HG03060 (cell line): ENCODE results near the gene DNAJC30.
A peak's percentile ranks its signal among the peaks of the same experiment; 100 is the strongest.
"Not testable (repeated sequence)": the region's sequence is repeated elsewhere in the genome, so short reads cannot be mapped to it uniquely, and the experiment has no call there.

ENCODE experiments used
- ATAC-seq: cut with Tn5 transposase; IDR thresholded peaks from one replicate; pipeline ENCODE4 v1.9.1; 2021; ENCODE audit warnings: low read depth, moderate number of reproducible peaks; ENCODE audit not compliant: unreplicated experiment

DNAJC30 gene

DNA sequence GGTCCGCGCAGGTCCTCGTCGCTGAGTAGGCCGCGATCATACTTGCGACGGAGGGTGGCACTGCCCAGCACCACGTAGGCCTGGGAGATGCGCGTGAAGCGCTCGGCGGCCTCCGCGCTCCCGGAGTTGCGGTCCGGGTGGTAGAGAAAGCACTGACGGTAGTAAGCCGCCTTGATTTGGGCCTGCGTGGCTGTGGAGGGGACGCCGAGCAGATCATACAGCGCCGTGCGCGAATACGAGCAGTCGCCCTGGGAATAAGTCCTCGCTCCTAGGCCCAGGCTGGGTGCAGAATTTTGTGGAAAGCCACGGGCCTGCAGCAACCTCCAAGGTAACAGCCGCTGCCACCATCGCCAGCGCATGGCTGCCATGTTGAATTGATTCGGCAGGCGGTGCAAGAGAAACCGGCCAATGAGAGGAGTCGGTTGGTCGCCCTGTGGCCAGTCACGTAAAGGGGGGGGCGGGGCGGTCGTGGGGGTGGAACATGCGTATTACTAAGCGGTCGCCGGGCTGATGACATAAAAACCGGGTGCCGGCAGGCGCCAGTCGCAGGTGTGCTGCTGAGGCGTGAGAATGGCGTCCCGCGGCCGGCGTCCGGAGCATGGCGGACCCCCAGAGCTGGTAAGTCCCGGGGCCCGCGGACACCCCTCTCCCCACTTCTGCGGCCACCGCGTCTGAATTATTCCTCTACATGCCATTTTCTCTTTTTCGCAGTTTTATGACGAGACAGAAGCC lies at the start of gene DNAJC30, which contains the start of gene BUD23:
TSS of gene DNAJC30 (minus strand) at position 398 of the 732 bp plus-strand sequence. CDS start at position 368, 30 bp downstream.
TSS of gene BUD23 (plus strand) at position 542 of the 732 bp plus-strand sequence. CDS start at position 571, 29 bp downstream.
- ATAC-seq = peak; percentile 62

DNA sequence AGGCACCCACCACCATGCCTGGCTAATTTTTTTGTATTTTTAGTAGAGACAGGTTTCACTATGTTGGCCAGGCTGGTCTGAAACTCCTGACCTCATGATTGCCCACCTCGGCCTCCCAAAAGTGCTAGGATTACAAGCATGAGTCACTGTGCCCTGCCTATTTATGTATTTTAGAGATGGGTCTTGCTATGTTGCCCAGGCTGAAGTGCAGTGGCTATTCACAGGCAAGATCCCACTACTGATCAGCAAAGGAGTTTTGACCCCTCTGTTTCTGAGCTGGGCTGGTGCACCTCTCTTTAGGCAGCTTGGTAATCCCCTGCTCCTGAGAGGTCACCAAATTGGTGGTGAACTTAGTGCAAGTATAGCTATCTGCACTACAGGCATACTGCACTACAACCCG lies 49.1 kb upstream of the DNAJC30 start:
- no peak for ATAC-seq

DNA sequence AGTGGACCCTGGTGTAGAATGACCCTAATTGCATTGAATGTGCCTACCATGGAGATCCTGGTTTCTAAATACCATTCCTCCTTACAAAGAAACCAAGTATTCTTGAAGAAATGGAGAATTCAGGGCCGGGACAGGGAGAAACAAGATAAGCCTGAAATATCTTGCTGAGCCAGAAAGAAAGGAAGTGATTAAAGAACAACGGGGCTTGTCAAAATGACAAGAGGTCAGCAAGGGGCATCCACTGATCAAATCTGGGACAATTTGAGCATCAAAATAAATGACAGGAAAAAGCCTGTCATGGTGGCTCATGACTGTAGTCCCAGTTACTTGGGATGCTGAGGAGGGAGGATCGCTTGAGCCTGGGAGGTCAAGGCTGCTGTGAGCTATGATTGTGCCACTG lies 47.2 kb upstream of the DNAJC30 start:
- no peak for ATAC-seq

DNA sequence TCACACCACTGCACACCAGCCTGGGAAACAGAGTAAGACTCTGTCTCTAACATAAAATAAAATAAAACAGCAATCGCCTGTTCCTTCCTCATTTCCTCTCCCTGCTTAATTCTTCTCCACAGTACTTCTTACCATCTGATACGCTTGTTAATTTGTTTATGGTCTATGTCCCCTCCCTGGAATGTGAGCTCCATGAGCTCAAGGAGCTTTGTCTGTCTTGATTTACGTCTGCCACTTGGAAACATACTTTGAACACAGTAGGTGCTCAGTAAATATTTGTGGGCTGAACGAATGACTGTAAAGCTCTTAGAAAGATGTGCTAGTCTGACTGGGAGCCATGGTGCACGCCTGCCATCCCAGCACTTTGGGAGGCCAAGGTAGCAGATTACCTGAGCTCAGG lies 45.3 kb upstream of the DNAJC30 start:
- ATAC-seq = no peak

DNA sequence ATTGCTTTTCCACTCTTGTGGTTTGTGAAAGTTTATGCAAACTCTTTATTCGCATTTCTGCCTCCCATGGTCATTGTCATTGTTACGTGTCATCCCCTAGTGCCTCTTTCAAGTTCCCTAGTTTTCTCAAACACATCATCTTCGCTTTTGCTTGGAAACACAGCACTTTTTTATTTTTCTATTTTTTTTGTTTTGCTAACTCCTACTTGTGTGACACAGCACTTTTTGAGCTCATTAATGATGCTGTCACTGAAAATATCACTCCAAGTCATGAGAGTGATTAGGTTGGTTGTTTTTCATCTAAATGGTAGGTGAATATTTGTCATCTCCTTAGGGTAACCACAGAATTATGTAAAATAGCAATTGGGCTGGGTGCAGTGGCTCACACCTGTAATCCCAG lies 44.7 kb upstream of the DNAJC30 start:
- ATAC-seq = no peak

DNA sequence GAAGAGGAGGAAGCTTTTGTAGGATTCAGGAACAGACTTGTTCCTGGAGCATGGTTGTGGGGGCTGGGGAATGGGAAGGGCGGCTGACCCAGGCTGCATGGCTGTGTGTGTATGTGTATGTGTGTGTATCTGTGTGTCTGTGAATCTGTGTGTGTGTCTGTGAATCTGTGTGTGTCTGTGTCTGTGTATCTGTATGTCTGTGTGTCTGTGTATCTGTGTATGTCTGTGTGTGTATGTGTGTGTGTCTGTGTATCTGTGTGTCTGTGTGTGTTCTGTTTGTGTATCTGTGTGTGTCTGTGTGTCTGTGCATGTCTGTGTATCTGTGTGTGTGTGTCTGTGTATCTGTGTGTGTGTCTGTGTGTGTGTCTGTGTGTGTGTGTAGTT lies 42.8 kb upstream of the DNAJC30 start:
- ATAC-seq = no peak

DNA sequence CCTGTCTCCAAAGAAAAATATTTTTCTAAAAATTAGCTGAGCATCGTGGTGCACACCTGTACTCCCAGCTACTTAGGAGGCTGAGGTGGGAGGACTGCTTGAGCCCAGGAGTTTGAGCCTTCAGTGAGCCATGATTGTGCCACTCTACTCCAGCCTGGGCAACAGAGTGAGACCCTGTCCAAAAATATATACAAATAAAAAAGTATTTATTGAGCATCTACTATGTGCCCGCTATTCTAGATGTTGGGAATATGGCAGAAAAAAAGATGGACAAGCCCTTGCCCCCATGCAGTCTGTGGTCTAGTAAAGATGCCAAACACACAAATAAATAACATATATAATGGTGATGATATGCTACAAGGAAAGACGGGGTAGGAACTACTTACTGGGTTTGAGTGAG lies 40.6 kb upstream of the DNAJC30 start:
- ATAC-seq = no peak

DNA sequence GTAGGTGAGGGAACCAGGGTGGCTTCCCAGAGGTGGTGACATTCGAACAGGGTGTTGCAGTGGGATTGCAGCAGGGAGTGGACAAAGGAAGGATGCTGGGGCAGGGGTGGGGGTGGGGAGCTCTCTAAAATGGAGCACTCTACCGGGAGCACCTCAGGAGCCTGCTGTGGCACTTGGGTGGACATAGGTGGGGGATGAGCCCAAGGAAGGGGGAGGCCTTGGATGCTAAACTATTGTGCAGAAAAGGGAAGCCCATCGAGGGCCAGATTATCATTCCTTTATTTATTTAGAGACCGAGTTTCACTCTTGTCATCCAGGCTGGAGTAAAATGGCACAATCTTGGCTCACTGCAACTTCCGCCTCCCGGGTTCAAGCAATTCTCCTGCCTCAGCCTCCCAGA lies 39.5 kb upstream of the DNAJC30 start:
- ATAC-seq = no peak

DNA sequence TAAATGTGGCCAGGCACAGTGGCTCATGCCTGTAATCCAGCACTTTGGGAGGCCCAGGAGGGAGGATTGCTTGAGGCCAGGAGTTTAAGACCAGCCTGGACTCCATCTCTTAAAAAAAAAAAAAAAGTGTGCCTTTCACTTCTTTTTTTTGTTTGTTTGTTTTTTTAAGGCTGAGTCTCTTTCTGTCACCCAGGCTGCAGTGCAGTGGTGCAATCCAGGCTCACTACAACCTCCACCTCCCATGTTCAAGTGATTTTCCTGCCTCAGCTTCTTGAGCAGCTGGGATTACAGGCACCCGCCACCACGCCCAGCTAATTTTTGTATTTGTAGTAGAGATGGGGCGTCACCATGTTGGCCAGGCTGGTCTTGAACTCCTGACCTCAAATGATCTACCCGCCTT lies 38.9 kb upstream of the DNAJC30 start:
- not testable (repeated sequence) for ATAC-seq

DNA sequence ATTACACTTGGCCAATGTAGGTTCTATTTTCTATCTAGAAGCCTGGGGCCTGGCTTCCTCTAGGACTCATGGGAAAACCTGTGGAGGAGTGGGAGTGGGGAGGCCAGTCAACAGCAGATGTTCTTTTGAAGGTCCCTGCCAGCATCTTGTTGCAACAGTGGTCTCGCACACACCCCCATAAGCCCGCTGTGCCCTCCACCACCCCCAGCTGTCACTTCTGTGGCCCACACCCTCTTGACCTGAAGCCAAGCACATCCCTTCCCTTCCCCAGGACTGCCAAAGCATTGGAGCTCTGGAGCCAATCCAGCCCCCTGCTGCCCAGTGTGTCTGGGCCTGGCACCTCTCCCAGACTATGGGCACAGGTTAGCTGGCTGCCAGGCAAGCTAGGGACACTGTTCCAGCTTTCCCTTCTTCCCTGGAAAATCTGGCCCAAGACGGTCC lies 38.1 kb upstream of the DNAJC30 start:
- ATAC-seq = no peak

DNA sequence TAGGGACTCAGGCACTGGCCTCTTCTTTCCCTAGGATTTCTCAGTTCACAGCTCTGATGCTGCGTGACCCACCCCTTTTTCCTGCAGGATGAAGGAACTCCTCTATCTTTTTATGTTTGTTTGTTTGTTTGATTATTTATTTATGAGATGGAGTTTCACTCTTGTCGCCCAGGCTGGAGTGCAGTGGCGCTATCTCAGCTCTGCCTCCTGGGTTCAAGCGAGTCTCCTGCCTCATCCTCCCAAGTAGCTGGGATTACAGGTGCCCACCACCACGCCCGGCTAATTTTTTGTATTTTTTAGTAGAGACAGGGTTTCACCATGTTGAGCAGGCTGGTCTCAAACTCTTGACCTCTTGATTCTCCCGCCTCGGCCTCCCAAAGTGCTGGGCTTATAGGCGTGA lies 37.2 kb upstream of the DNAJC30 start:
- not testable (repeated sequence) for ATAC-seq

DNA sequence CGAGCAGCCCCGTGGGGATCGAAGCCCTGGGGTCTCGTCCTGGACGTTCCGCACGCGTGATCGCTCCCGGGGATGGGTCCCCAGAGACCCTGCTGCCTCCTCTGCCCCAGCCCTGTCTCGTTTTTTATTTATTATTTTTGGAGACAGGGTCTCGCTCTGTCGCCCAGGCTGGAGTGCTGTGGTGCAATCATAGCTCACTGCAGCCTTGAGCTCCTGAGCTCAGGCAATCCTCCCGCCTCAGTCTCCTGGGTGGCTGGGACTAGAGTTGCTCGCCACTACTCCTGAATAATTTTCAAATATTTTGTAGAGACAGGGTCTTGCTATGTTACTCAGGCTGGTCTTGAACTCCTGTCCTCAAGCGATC lies 36.5 kb upstream of the DNAJC30 start:
- ATAC-seq = no peak

DNA sequence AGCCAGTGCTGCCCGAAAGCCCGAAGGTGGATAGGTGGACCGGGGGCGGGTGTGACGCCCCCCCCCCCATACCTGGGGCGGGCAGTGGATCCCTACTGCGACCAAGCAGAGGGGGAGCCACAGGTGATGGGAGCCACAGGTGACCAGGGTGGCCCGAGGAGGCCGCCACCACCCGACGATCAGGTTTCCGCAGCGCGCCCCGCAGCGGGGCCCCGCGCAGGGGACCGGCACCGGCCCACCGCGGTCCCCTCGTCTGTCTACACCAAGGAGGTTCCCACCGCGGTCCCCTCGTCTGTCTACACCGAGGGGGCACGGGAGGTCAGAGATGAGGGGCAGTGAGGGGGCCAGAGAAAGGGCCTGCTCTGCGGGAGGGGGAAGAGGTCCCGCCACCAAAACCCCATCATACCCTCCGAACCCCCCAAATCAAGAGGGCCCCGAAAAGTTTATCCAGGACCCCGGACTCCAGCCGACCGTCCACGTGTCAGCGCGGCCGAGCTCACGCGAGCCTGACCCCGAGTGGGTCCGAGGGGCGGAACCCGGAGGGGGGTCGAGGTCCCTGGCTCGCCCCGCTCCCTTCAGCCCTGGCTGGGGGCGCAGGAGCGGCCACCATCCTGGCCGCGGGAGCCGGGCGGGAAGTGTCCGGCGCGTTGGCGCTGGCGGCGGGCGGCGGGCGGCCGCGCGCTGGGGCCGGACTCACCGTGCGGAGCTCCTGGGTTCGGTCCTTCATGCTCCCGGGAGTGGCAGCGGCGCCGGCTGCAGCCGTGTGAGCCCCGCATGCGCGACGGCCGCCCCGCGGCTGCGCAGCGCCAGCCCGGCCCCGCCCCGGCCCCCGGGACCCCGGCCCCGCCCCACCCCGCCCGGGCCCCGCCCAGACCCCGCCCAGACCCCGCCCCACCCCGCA lies 35.9 kb upstream of the DNAJC30 start, which contains the start of gene STX1A:
TSS of gene STX1A (minus strand) at position 765 of the 901 bp plus-strand sequence. CDS start at position 727, 38 bp downstream.
- no peak for ATAC-seq

DNA sequence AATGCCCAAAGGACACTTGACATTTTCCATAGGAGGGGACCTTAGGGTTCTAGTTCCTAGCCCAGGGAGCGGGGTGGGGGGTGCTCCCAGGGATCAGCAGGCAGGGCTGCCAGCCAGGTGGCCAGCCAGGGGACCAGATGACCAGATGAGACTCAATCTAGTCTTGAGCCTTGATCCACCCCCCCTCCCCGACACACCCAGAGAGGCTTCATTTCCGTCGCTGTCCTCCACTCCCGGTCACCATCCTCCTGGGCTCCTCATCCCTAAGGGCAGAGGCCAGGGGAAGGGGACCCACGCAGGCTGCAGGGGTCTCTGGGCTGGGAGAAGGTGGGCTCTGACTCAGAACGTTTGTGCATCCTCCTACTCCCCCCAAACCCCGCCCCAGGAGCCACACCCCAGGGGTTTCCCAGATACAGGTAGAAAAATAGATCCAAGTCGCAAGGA lies 35.2 kb upstream of the DNAJC30 start:
- ATAC-seq = no peak

DNA sequence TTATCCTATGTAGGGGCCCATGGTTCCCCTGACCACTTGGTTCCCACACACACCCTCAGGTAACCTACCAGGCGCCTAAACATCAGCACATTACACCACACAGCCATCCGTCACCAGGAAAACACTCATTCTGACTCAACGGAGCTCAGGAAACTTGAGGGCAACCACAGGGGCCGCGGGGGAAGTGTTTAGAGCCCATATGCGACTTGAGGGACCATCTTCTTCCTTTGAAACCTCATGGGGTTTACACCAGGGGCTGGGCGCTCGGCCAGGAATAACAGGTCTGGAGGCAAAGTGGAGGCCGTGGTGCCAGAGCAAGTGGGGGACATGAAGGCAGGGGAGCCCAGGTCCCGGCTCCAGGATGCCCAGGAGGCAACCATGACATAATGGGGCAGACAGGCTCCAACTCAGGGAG lies 34.7 kb upstream of the DNAJC30 start:
- ATAC-seq = no peak

DNA sequence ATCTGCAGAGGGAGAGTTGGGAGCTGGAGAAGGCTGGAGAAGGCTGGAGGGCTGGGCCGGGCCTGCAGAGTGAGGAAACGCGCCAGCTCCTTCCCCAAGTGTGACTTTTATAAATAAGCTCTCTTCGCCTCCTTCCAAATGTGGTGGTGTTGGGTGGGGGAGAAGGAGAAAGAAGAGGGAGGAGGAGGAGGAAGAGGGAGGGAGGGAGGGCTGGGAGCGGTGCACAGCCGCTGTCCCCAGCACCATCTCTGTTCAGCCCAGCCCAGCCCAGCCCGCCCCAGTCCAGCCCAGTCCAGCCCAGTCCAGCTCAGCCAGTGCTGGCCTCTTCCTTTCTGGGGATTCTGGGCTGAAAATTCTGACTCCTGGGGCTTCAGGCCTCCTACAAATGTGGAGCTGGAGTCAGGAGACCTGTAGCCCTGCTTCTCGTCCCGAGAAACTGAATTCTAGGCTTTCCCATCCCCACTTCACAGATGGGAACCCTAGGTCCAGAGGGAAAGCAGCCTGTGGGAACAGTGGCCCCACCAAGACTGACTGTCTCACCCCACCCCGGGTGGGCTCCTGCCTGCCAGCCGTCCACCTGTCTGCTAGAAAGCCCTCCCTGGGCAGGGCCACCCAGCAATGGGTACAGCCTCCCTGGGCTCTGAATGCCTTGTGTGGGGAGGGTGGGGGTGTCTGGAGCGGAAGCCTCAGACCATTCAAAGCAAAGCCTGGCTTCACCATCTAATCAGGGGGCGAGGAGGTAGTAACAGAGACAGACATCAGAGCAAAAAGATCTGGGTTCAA lies 34.0 kb upstream of the DNAJC30 start:
- ATAC-seq = no peak

DNA sequence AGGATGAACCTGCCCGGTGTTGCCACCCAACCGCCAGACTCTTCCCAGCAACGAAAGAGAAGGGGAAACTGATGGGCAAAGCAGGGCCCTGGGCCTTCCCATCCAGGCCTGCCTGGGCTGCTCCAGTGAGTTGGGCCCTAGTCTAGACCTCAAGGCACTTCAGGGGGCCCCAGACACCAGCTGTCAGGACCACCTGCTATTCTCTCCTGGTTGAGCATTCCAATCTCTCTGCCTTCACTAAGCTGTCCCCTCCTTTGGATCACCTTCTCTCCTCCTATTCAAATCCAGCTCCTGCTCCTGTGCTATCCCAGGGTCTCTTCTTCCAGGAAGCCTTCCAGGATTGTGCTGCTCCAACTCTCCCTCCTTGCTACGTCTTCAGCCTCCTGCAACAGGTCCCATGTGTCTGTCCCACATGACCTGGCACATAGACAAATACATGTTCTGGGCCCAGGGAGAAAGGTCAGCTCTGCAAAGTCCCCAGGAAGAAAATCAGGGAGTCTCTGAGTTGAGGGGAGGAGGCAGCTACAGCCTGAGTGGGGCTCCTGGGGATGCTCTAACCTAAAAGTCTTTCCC lies 33.2 kb upstream of the DNAJC30 start:
- ATAC-seq = no peak

DNA sequence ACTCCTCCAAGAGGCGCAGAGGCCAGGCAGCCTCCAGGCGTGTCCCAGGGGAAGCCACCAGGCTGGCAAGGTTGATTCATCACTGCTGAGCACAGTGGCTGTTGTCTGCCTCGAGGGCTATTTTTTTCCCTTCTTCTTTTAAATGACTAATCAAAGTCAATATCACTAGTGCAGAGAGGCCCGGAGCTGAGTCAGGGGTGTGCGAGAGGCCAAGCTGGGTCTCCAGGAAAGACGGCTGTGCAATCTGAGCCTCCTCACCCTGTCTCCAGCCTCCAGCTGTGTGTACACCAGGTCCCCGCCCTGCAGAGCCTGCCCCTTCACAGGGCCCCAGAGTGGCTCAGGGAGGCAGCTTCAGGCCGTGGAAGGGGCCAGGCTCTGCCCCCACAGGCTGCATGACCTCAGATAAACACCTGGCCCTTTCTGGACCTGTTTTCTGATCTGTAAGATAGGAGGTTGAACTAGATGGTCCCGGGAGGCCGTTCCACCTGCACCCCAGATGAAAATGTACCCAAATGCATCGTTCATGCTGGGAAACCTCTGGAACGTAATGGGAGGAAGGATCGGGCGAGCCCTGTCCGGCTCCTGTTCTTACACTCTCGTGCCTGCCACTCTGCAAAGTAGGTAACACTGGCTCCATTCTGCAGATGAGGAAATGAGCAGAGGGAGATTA lies 32.5 kb upstream of the DNAJC30 start:
- no peak for ATAC-seq

DNA sequence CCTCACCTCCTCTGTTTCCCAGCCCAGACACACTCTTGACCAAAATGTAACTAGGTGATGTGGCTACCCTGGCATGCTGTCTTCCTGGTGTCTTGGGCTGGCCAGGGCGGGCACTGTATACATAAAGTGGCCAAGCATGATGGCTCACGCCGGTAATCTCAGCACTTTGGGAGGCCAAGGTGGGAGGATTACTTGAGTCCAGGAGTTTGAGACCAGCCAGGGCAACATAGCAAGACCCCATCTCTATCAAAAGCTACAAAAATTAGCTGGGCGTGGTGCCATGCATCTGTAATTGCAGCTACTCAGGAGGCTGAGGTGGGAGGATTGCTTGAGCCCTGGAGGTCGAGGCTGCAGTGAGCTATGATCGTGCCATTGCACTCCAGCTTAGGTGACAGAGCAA lies 30.1 kb upstream of the DNAJC30 start:
- ATAC-seq = not testable (repeated sequence)

DNA sequence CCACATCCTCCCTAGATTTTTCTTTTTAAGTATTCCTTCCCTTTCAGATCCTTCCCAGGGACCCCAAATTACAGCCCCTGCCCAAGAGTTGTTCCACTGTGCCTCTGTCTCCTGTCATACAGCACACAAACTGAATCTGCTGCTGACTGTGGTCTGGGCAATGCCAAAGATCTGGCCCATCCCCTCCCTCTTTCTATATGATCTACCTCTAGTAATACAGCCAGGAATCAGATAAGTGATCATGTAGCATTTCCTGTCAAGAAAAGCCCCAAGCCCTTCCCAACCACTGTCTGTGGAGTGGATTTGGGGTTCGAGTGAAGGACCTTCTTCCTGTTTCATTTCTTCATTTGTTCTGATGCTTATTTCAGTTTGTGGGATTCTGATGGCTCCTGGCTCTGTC lies 29.5 kb upstream of the DNAJC30 start:
- ATAC-seq = no peak
